ACC112 (cell line): Measurements from ENCODE around the gene UBE2R2.
A peak's percentile ranks its signal among the peaks of the same experiment; 100 is the strongest.

Experiments used
- H2AFZ ChIP-seq: fragments of 200-600 bp; sonication (generic); one replicate; pipeline ENCODE4 v1.6.0; 2017; ENCODE audit warnings: antibody characterized with exemption, low read length; ENCODE audit not compliant: unreplicated experiment
- H3K27ac ChIP-seq: fragments of 200-600 bp; sonication (generic); 2 replicates; pipeline ENCODE4 v1.5.1; 2014; ENCODE audit warnings: low read depth, mild to moderate bottlenecking, antibody characterized with exemption, low read length, moderate library complexity
- H3K27me3 ChIP-seq: fragments of 200-600 bp; sonication (generic); 2 replicates; pipeline ENCODE4 v1.6.1; 2014; ENCODE audit warnings: mild to moderate bottlenecking, antibody characterized with exemption, low read length, moderate library complexity, mixed read lengths; ENCODE audit not compliant: insufficient read depth
- H3K36me3 ChIP-seq: fragments of 200-600 bp; sonication (generic); 2 replicates; pipeline ENCODE4 v1.6.1; 2016; ENCODE audit warnings: mild to moderate bottlenecking, antibody characterized with exemption, low read length, moderate library complexity, mixed read lengths; ENCODE audit not compliant: insufficient read depth
- H3K4me1 ChIP-seq: fragments of 200-600 bp; sonication (generic); one replicate; pipeline ENCODE4 v1.6.1; 2016; ENCODE audit warnings: low read length, mixed read lengths; ENCODE audit not compliant: insufficient read depth, unreplicated experiment, control insufficient read depth
- H3K4me3 ChIP-seq: fragments of 200-600 bp; sonication (generic); 2 replicates; pipeline ENCODE4 v1.5.1; 2014; ENCODE audit warnings: mild to moderate bottlenecking, low read depth, low read length
- H3K79me2 ChIP-seq: fragments of 200-600 bp; sonication (generic); one replicate; pipeline ENCODE4 v1.6.0; 2016; ENCODE audit warnings: low read length; ENCODE audit not compliant: control insufficient read depth, unreplicated experiment, insufficient read depth

UBE2R2 gene

DNA sequence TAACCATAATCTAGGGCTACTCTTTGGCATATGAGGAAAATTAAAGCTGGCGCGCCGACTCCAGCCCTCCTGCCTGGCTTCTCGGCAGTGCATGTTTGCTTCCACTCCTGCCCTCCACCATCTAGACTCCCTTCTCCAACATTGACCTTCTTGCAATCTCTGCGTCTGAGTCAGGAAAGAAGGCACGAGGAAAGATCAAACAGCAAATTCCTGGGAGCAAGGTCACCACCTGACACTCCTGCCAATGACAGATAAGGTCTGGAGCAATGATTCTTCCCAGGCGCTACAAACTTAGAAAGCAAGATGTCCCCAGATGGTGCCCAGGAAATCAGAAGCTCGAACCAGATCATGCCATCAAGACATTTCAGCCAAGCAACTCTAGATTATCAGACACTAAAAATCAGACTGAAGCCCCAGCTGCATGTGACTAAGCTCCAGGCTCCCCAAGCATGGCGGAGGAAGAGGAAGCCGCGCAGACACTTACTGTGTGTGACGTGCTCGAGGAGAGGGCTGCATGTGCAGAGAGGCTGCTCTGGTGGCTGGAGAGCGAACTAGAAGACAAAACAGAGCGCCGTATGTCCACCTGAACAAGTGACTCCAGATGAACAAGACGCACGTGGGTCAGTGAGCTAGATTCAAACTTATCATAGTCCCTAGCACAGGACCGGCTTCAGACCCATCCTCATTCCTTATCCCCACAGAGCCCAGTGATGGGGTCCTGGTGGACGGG, 115.3 kb downstream of the UBE2R2 start:
- Histone ChIP-seq H3K79me2 (no peaks in the 10 kb centered on the region), H3K4me3 (no peak overlapping the region), H3K27me3 (no peaks in the 10 kb centered on the region), H3K4me1 (no peaks in the 10 kb centered on the region), H3K36me3 (peaks cover 36% of the 10 kb centered on the region; the same call in 1 of the 2 replicates), H2AFZ (no peak overlapping the region), H3K27ac (no peak overlapping the region)

DNA sequence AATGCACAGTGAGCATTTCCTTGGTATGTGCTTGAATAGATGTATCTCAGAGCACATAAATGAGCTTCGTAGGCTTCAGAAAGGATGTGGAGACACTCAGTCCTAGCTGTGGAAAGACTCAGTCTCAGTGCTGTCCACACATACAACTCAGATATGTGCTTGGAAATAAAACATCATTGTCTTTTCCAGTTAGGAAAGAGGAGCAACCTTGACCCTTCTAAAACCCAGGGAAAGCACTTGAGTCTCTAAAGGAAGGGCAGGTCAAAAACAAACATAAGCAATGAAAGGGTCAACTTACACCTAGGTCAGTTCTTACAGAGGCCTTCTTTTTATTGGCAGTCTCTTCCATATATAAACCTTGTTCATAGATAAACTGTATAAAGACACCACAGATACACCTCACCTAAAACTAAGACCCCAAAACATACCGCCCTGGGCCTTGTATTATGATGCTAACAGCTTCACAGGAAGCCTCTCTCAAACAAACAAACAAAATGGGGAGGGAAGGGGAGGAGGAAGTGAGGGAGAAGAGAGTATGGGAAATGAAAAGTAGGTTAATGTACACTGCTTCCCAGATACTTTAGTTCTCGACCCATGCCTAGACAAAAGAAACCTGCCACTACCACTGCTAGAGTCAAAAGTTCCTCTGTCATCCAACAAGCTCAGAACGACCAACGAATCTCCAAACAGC, 117.4 kb downstream of the UBE2R2 start:
- Histone ChIP-seq H3K36me3 (peaks cover 33% of the 10 kb centered on the region; the same call in 1 of the 2 replicates), H3K4me3 (no peak overlapping the region), H3K27ac (no peak overlapping the region)

DNA sequence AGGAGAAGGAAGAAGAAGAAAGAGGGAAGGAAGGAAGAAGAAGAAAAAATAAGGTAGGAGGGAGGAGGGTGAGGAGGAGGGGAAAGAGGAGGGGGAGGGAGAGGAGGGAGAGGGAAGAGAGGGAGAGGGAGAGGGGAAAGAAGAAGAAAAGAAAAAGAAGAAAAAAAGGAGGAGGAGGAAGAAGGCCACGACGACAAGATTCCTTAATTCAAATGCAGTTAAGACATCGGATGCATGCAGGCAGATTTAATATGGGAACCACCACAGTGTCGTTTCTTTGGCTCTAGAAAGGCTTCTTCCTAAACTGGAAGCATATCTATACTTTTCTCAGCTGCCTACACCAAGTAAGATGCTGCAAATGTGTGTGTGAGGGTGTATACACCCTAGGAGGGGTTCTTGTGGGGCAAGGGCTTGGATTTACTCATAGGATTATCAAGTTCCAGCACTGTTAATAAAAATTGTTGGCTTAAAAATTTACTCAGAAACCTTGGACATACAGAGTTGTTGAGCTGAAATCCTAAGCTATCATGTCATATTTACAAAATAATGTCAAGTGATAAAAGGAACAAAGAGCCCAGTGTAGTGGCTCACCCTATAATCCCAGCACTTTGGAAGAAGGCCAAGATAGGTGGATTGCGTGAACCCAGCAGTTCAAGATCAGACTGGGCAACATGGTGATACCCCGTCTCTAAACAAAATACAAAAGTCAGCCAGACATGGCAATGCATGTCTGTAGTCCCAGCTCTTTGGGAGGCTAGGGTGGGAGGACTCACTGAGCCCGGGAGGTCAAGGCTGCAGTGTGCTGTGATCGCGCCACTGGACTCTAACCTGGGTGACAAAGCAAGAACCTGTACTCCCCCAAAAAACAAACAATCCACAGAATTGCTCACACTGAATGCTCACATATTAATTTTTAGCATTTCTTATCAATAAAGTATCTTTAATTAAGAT, 123.2 kb downstream of the UBE2R2 start:
- Histone ChIP-seq H3K4me3 (no peak overlapping the region), H2AFZ (no peak overlapping the region), H3K27ac (no peak overlapping the region), H3K79me2 (peaks cover 6% of the 10 kb centered on the region), H3K4me1 (peaks cover 17% of the 10 kb centered on the region), H3K27me3 (no peaks in the 10 kb centered on the region), H3K36me3 (peaks cover 37% of the 10 kb centered on the region)

More for the DNA sequence above, 117.4 kb downstream of the UBE2R2 start:
- no peak overlapping the region for H2AFZ ChIP-seq
- no peaks in the 10 kb centered on the region for H3K79me2 ChIP-seq
- H3K4me1 ChIP-seq, result no peaks in the 10 kb centered on the region
- H3K27me3 ChIP-seq, result no peaks in the 10 kb centered on the region

DNA sequence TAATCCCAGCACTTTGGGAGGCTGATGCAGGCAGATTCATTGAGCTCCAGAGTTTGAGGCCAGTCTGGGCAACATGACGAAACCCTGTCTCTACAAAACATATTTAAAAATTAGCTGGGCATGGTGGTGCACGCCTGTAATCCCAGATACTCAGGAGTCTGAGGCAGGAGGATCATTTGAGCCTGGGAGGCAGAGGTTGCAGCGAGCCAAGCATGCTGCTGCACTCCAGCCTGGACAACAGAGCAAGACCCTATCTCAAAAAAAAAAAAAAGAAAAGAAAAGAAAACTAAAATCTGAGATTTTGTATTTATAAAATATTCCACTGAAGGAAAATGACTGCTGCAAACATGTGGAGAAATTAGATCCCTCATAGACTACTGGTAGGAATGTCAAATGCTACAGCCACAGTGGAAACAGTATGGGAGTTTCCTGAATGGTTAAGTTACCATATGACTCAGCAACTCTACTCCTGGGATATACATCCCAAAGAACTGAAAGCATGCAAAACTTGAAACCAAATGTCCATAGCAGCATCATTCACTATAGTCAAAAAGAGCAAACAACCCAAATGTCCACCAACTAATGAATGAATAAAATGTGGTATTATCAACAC, 125.6 kb downstream of the UBE2R2 start:
- Histone ChIP-seq H3K27me3 (no peaks in the 10 kb centered on the region), H3K36me3 (peaks cover 31% of the 10 kb centered on the region), H3K79me2 (peaks cover 10% of the 10 kb centered on the region), H3K4me3 (no peak overlapping the region), H3K4me1 (peaks cover 31% of the 10 kb centered on the region), H3K27ac (peak overlapping the region; percentile 77), H2AFZ (no peak overlapping the region)

DNA sequence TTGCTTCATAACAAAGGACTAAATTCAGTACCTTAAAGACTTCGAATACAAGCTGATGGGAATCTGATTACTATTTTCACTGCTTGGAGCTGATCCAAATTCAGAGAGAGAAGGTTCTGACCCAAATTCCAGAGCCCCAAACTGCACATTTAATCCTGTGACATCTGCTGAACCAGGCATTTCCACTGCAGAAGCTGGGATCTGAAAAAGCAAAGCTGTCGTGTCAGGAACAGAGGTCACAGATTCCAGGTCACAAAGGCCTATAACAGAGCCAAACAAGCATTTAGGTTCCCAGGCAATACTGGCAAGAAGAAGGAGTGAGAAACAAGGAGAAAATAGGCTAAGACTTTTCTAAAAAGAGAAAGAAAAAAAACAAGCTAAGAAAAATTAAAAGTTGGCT, 126.4 kb downstream of the UBE2R2 start:
- Histone ChIP-seq H3K27ac (peak overlapping the region; percentile 77), H3K4me1 (peaks cover 38% of the 10 kb centered on the region), H3K36me3 (peaks cover 34% of the 10 kb centered on the region)

DNA sequence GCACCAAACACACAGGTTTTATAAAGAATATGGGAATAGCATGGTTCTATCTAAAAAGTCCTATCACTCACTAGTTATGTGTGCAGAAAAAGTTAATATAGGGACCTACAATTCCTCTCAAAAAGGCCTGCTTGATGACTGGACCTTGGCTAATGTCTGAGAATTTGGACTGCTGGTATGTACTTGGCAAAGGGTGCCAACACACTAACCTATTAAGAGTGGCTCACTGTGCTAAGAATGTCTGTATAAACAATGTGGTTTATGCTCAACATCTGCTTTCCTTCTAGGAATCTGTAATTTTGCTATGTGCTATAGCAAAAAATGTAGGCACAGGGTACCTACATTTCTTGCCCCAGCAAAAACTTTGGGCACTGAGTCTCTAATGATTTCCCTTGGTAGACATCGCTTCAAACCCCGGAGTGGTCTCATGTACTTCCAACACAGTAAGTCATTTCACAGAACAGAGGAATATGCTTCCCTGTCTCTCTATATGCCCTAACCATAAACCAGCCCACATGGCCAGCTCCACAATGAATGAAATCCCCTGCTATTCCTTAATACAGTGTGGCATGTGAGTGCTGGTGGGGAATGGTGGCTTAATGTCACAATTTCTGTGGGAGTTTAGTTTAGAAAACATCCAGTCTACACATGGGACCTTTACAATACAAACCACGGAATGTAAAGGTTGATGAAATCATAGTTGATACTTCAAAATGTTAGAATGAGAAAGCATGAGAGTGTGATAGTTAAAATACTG, 130.0 kb downstream of the UBE2R2 start:
- H3K4me3 ChIP-seq, result no peak overlapping the region
- H3K4me1 ChIP-seq, result peaks cover 39% of the 10 kb centered on the region
- peak overlapping the region; percentile 64 for H3K27ac ChIP-seq
- H3K36me3 ChIP-seq, result peaks cover 24% of the 10 kb centered on the region
- H2AFZ ChIP-seq, result no peak overlapping the region
- peaks cover 13% of the 10 kb centered on the region for H3K79me2 ChIP-seq
- H3K27me3 ChIP-seq, result no peaks in the 10 kb centered on the region

More for the DNA sequence above, 126.4 kb downstream of the UBE2R2 start:
- H3K4me3 ChIP-seq, result no peak overlapping the region
- no peak overlapping the region for H2AFZ ChIP-seq
- H3K27me3 ChIP-seq, result no peaks in the 10 kb centered on the region
- H3K79me2 ChIP-seq, result peaks cover 10% of the 10 kb centered on the region

DNA sequence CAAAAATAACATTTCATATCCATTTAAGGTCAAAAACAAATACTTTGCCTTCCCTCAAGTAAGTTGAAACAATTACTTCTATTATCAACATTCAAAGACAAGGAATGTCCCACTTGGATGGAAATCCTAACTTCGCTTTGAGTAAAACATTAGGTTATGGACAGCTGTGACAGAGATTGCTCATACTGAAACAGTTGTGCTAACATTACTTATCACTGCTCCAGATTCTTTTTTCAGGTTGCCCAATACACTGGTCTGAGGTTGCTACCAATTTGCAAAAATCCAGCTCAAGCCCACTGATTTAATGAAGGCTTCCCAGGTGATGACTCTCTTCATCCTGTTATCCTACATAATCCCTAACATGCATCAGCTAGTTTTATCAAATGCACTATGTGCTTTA, 133.4 kb downstream of the UBE2R2 start:
- Histone ChIP-seq H3K27me3 (no peaks in the 10 kb centered on the region), H3K36me3 (peaks cover 11% of the 10 kb centered on the region; the same call in 1 of the 2 replicates), H3K27ac (no peak overlapping the region), H3K4me1 (peaks cover 22% of the 10 kb centered on the region), H3K79me2 (peaks cover 6% of the 10 kb centered on the region), H3K4me3 (no peak overlapping the region), H2AFZ (no peak overlapping the region)

DNA sequence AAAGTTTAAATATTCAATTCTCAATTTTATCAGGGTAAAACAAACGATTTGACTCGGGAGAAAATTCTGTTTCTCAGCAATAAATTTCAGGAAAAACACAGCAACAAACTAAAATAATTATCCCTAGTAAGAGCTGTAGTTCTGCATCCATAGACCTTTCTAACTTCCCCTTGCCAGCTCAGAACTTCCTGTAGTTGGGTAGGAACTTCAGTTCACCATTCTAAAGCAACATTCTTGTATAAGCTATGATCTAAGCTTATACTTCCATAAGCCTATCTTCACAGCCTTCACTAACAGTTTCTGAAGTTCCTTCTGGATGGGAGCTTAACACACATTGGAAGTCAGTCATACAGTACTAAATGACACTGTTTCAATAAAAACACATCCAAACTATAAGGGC, 135.1 kb downstream of the UBE2R2 start:
- Histone ChIP-seq H2AFZ (no peak overlapping the region), H3K27me3 (no peaks in the 10 kb centered on the region), H3K4me1 (peaks cover 13% of the 10 kb centered on the region), H3K4me3 (no peak overlapping the region), H3K27ac (no peak overlapping the region), H3K36me3 (peaks cover 11% of the 10 kb centered on the region; the same call in 1 of the 2 replicates), H3K79me2 (peaks cover 4% of the 10 kb centered on the region)

DNA sequence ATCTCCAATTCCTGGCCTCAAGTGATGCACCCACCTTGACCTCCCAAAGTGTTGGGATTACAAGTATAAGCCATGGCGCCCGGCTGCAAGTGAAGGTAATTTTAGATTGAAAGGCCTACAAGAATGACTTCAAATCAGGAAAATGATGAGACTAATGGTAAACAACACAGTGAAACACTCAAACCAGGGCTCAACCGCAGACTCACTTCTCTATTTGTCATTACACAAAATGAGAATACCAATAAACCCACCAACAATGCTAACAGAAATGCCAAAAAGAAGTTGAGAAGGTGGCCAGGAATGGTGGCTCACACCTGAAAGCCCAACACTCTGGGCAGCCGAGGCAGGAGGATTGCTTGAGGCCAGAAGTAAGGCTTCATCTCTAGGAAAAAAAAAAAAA, 139.6 kb downstream of the UBE2R2 start:
- no peaks in the 10 kb centered on the region for H3K27me3 ChIP-seq
- H3K79me2 ChIP-seq, result no peaks in the 10 kb centered on the region
- H2AFZ ChIP-seq, result no peak overlapping the region
- peaks cover 15% of the 10 kb centered on the region for H3K36me3 ChIP-seq
- no peak overlapping the region for H3K27ac ChIP-seq
- H3K4me3 ChIP-seq, result no peak overlapping the region
- no peaks in the 10 kb centered on the region for H3K4me1 ChIP-seq
